SH-SY5Y (cell line): Measurements from ENCODE around the gene PCSK7.

ENCODE experiments used
- GATA2 ChIP-seq: IDR thresholded peaks from 2 replicates; pipeline ENCODE4 v1.6.1; 2011; ENCODE audit warnings: mild to moderate bottlenecking, low read depth, low read length
- GATA3 ChIP-seq: IDR thresholded peaks from 2 replicates; pipeline ENCODE4 v1.6.1; 2011; ENCODE audit warnings: low read depth, mild to moderate bottlenecking, low read length, moderate library complexity

PCSK7 gene

GRCh38 chr11:117175104-117175503 lies 56.8 kb downstream of the PCSK7 start:
- TF ChIP-seq GATA2 (no peak), GATA3 (no peak)

GRCh38 chr11:117172724-117173421 lies 59.0 kb downstream of the PCSK7 start:
- no peak for TF ChIP-seq GATA2
- TF ChIP-seq GATA3, result no peak

GRCh38 chr11:117171404-117172061 lies 60.3 kb downstream of the PCSK7 start:
- no peak for TF ChIP-seq GATA3
- no peak for TF ChIP-seq GATA2

- no peak for TF ChIP-seq GATA3
- TF ChIP-seq GATA2, result no peak
Measured at GRCh38 chr11:117171007-117171403, 60.9 kb downstream of the PCSK7 start.

GRCh38 chr11:117170210-117170609 lies 61.7 kb downstream of the PCSK7 start:
- TF ChIP-seq GATA3 (no peak), GATA2 (no peak)

- no peak for TF ChIP-seq GATA2
- no peak for TF ChIP-seq GATA3
Measured at GRCh38 chr11:117169736-117170135, 62.1 kb downstream of the PCSK7 start.

GRCh38 chr11:117166491-117166890 lies 65.4 kb downstream of the PCSK7 start:
- TF ChIP-seq GATA2 (no peak), GATA3 (no peak)

- TF ChIP-seq GATA3 (no peak), GATA2 (no peak)
Measured at GRCh38 chr11:117160826-117161225, 71.0 kb downstream of the PCSK7 start.

GRCh38 chr11:117159892-117160291 lies 72.0 kb downstream of the PCSK7 start:
- no peak for TF ChIP-seq GATA2
- no peak for TF ChIP-seq GATA3

- TF ChIP-seq GATA2 (no peak), GATA3 (no peak)
Measured at GRCh38 chr11:117157507-117157906, 74.4 kb downstream of the PCSK7 start.

- TF ChIP-seq GATA2 (no peak), GATA3 (no peak)
Measured at GRCh38 chr11:117154468-117154867, 77.4 kb downstream of the PCSK7 start.
